ENCODE measurements around the gene SLC6A7.

Gene SLC6A7

DNA sequence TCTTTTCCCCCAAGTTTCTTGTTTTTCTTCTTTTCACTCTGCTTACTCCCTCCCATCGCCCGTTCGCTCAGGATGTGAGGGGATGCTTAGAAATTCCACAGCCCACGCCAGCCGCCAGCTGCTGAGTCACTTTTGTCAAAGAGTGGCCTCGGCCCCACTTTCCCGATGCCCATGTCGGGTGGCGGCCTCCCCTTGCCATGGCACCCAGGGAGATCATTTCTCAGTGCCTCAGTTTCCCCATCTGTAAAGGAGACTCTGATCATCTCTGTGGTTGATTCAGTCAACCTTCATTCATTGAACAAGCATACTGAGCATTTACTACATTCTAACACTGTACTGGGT, 33.9 kb upstream of the SLC6A7 start:
- no peak for DNase-seq (ENCODE audit: low read depth in 2 of 2)
- peak overlapping the region; percentile 77 to 81 for H3K4me3 ChIP-seq (replicated peaks in 1 of 2; ENCODE audit: low read depth in 2 of 2, low read length in 2 of 2)
- TF ChIP-seq, protein P1, sequence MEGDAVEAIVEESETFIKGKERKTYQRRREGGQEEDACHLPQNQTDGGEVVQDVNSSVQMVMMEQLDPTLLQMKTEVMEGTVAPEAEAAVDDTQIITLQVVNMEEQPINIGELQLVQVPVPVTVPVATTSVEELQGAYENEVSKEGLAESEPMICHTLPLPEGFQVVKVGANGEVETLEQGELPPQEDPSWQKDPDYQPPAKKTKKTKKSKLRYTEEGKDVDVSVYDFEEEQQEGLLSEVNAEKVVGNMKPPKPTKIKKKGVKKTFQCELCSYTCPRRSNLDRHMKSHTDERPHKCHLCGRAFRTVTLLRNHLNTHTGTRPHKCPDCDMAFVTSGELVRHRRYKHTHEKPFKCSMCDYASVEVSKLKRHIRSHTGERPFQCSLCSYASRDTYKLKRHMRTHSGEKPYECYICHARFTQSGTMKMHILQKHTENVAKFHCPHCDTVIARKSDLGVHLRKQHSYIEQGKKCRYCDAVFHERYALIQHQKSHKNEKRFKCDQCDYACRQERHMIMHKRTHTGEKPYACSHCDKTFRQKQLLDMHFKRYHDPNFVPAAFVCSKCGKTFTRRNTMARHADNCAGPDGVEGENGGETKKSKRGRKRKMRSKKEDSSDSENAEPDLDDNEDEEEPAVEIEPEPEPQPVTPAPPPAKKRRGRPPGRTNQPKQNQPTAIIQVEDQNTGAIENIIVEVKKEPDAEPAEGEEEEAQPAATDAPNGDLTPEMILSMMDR (IDR thresholded peaks at IDR 0.05; ENCODE audit: low read depth, low read length): no peak

DNA sequence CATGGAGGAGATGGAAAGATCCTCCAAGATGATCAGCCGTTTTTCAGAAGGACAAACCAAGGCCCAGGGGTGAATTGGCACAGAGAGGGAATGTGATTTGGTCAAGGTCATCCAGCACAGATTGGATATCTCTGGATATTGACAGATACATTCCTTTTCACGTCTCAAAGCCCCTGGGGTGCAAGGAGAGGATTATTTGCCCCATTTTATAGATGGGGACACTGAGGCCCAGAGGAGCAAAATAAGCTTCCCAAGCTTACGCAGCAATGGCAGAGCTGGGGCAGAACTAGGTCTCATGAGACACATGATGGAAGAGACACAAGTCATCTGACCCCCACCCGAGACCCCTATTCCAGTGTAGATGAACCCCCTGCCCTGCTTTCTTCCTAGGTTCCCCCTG, 33.3 kb upstream of the SLC6A7 start:
- DNase-seq (ENCODE audit: low read depth in 2 of 2): no peak
- H3K4me3 ChIP-seq (replicated peaks in 1 of 2; ENCODE audit: low read depth in 2 of 2, low read length in 2 of 2): no peak overlapping the region
- TF ChIP-seq, protein P1 (IDR thresholded peaks at IDR 0.05; ENCODE audit: low read depth, low read length): no peak

DNA sequence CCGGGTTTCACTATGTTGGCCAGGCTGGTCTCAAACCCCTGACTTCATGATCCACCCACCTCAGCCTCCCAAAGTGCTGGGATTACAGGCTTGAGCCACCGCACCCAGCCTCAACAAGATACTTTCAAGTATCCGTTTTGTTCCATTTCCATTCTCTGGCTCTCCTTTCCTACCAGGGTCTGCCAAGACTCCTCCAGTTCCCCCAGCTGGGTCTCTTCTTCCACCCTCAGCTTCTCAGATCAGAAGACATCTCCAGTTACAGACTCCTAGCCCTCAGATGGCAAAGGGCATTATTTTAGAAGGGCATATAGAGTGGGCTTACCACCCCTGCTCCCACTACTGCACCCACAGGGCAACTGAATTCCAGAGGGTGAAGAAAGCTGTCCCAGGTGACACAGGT, 32.7 kb upstream of the SLC6A7 start:
- TF ChIP-seq, protein P1 (IDR thresholded peaks at IDR 0.05; ENCODE audit: low read depth, low read length): no peak
- no peak for DNase-seq (ENCODE audit: low read depth in 2 of 2)
- H3K4me3 ChIP-seq (replicated peaks in 1 of 2; ENCODE audit: low read depth in 2 of 2, low read length in 2 of 2): no peak overlapping the region

DNA sequence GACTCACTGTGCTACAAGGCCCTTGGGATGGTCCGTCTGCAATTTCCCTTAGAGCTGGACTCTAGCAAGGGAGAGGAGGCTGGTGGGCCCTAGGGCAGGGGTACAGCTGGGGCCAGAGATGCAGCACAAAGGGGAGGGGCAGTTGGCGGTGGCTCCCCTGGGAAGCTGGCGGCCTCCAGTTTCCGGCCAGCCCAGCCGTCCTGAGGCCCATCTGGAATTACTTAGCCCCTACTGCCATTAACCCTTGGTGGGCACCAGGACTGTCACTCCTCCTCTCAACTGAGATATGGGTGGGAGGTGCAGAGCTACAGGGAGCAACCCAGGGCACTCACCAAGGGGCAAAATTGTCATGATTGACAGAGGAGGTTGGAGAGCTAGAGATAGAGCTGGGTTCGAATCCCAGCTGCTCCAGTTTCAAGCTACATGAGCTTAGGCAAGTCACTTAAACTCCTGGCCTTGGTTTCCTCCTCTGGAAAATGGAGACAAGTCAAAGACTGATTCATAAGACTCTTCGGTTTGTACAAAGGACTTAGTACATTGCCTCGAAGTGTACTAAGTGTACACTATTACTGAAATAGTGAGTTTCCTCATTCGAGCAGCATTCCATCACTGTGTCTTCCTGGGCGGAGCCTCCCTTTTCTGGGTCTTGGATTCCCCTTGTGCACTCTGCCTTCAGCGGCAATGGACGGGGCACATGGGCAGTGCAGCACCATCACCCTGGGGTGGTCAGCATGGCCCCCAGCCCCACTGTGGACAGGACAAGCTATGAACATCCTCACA, 31.5 kb upstream of the SLC6A7 start:
- peak; percentile 70 to 74 for DNase-seq (ENCODE audit: low read depth in 2 of 2)
- TF ChIP-seq, protein P1 (IDR thresholded peaks at IDR 0.05; ENCODE audit: low read depth, low read length): no peak
- H3K4me3 ChIP-seq (replicated peaks in 1 of 2; ENCODE audit: low read depth in 2 of 2, low read length in 2 of 2): no peak overlapping the region

DNA sequence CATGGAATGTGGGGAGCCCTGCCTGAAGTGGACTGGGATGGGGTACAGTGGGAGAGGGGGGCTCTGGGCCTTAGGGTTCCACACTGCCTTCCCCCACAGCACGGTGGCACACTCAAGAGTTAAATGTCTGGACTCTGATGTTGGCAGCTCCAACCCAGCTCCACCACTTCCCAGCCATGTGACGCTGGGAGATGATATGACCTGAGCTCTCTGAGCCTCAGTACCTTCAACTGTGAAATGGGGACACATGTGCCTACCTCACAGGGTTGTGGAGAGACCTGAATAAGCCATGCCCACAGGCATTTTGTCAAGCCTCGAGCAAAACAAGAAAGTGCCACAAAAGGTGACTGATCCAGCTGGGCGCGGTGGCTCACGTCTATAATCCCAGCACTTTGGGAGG, 30.8 kb upstream of the SLC6A7 start:
- no peak overlapping the region for H3K4me3 ChIP-seq (replicated peaks in 1 of 2; ENCODE audit: low read depth in 2 of 2, low read length in 2 of 2)
- TF ChIP-seq, protein P1 (IDR thresholded peaks at IDR 0.05; ENCODE audit: low read depth, low read length): no peak
- peak in 1 of 2 donors; percentile 19 for DNase-seq (ENCODE audit: low read depth in 2 of 2)

DNA sequence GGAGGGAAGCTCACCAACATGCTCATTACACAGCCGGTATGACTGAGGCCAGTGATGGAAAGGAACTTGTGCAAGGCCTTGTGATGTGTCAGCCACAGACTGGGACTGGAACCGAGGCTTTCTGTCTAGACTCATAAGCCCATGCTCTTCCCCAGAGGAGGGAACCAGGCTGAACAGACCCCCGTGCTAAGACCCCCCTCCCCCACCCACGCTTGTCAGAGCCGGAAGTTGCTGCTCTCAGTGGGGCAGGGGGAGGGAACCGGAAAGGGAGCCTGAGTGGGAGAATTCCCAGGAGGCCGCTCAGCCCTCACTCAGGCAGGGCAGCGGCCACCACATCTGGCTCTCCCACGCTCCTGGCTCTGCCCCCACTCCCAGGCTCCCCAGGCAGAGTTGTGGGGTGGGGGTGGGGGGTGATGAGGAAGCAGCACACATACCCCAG, 30.1 kb upstream of the SLC6A7 start:
- TF ChIP-seq, protein P1 (IDR thresholded peaks at IDR 0.05; ENCODE audit: low read depth, low read length): no peak
- peak; percentile 85 to 91 for DNase-seq (ENCODE audit: low read depth in 2 of 2)
- no peak overlapping the region for H3K4me3 ChIP-seq (replicated peaks in 1 of 2; ENCODE audit: low read depth in 2 of 2, low read length in 2 of 2)

Measured in cardiac fibroblast (primary cell).